GM12873 (cell line): ENCODE data around the gene RNF121.
A peak's percentile ranks its signal among the peaks of the same experiment; 100 is the strongest.

Experiments used
- CTCF ChIP-seq: IDR thresholded peaks from 2 replicates; pipeline ENCODE4 v1.5.1; 2012; ENCODE audit warnings: low read depth, mild to moderate bottlenecking, moderate library complexity, low read length, control low read depth; ENCODE audit not compliant: insufficient read depth; ENCODE audit errors: missing control alignments

RNF121 gene

GRCh38 chr11:71977090-71977489 is 48.2 kb downstream of the RNF121 start:
- no peak for TF ChIP-seq CTCF

GRCh38 chr11:71977743-71978418 is 49.0 kb downstream of the RNF121 start:
- TF ChIP-seq CTCF: peak; percentile 65

- TF ChIP-seq CTCF: no peak
Measured at GRCh38 chr11:71979094-71979493, 50.2 kb downstream of the RNF121 start.

- TF ChIP-seq CTCF: no peak
Measured at GRCh38 chr11:71979602-71980001, 50.8 kb downstream of the RNF121 start.

GRCh38 chr11:71986131-71986530 is 57.3 kb downstream of the RNF121 start:
- no peak for TF ChIP-seq CTCF

- TF ChIP-seq CTCF: no peak
Measured at GRCh38 chr11:71987521-71987920, 58.7 kb downstream of the RNF121 start.

GRCh38 chr11:71988050-71988449 is 59.2 kb downstream of the RNF121 start:
- no peak for TF ChIP-seq CTCF

GRCh38 chr11:71990701-71991100 is 61.9 kb downstream of the RNF121 start:
- TF ChIP-seq CTCF: no peak
